H1 (cell line): ENCODE results near the gene CCDC60. TPM values are rescaled to one million over a fixed set of nuclear protein-coding genes. Genes with fewer than 3 reads are reported as not detected.

Experiments used
- CTCF ChIA-PET: fragments of 300-600 bp; sonication (Branson Sonifier 250); formaldehyde crosslinking; loops from one replicate; lab custom pipeline; 2021; ENCODE audit not compliant: partially characterized antibody; lab: Charles Lee
- POLR2A ChIA-PET: fragments of 300-600 bp; sonication (Branson Sonifier 250); formaldehyde crosslinking; loops from one replicate; lab custom pipeline; 2021; ENCODE audit warnings: inconsistent platforms; ENCODE audit not compliant: partially characterized antibody; lab: Charles Lee
- DNase-seq, 2 experiments: peaks; one replicate each; pipeline versions ENCODE4 v3.0.0 to v3.0.0-alpha.2; 2010 to 2022; ENCODE audit warnings: low spot score in 2 of 2, low read depth in 1 of 2, mixed read lengths in 1 of 2
- FAIRE-seq: peaks from 2 replicates; lab custom pipeline; 2011; peaks lifted over from hg19 to GRCh38; lab: Jason Lieb, UNC
- H2AFZ ChIP-seq: 2 replicates; pipeline ENCODE4 v1.8.1; 2012; ENCODE audit warnings: low read length, inconsistent platforms
- H2AK5ac ChIP-seq: 2 replicates; pipeline ENCODE4 v1.6.1; 2013; ENCODE audit warnings: low read depth, low read length
- H2BK120ac ChIP-seq: replicated peaks from 2 replicates; pipeline ENCODE3; 2013; ENCODE audit warnings: low read depth, low read length, inconsistent platforms
- H2BK12ac ChIP-seq: 2 replicates; pipeline ENCODE4 v1.6.1; 2013; ENCODE audit warnings: low read depth, low read length
- H2BK15ac ChIP-seq: 2 replicates; pipeline ENCODE4 v1.6.1; 2013; ENCODE audit warnings: low read length
- H2BK20ac ChIP-seq: 2 replicates; pipeline ENCODE4 v1.6.1; 2013; ENCODE audit warnings: low read length
- H2BK5ac ChIP-seq: 2 replicates; pipeline ENCODE4 v1.6.1; 2013; ENCODE audit warnings: low read depth, low read length
- H3K14ac ChIP-seq: 2 replicates; pipeline ENCODE4 v1.6.1; 2013; ENCODE audit warnings: inconsistent platforms; ENCODE audit not compliant: insufficient read length
- H3K18ac ChIP-seq: 2 replicates; pipeline ENCODE4 v1.6.1; 2013; ENCODE audit warnings: low read length; ENCODE audit errors: extremely low read depth
- H3K23ac ChIP-seq: 2 replicates; pipeline ENCODE4 v1.6.1; 2013; ENCODE audit warnings: inconsistent platforms; ENCODE audit not compliant: insufficient read length
- H3K23me2 ChIP-seq: 2 replicates; pipeline ENCODE4 v1.6.1; 2013; ENCODE audit warnings: low read depth, low read length
- H3K27ac ChIP-seq: 2 replicates; pipeline ENCODE4 v1.6.1; 2011; ENCODE audit warnings: low read depth, low read length, inconsistent platforms
- H3K27me3 ChIP-seq, 4 experiments: replicated peaks in 1 of 4; 1 replicate in 1 of 4; 2 replicates in 3 of 4; pipeline versions ENCODE4 v1.6.1 to v1.8.1; 2011 to 2013; ENCODE audit warnings: low read length in 3 of 4, mild to moderate bottlenecking in 3 of 4, inconsistent platforms in 2 of 4, mixed read lengths in 2 of 4, moderate library complexity in 1 of 4; ENCODE audit not compliant: control insufficient read depth in 3 of 4, insufficient read depth in 3 of 4; ENCODE audit errors: extremely low read depth in 1 of 4
- H3K36me3 ChIP-seq, 4 experiments: 2 replicates each; pipeline versions ENCODE4 v1.6.1 to v1.8.1; 2011 to 2013; ENCODE audit warnings: mild to moderate bottlenecking in 4 of 4, low read length in 3 of 4, moderate library complexity in 2 of 4, control low read depth in 1 of 4, inconsistent platforms in 1 of 4; ENCODE audit not compliant: insufficient read depth in 4 of 4, control insufficient read depth in 2 of 4
- H3K4ac ChIP-seq: replicated peaks from 2 replicates; pipeline ENCODE3; 2013; ENCODE audit warnings: low read length, low read depth, mixed read lengths, inconsistent platforms; ENCODE audit not compliant: insufficient read length
- H3K4me1 ChIP-seq, 4 experiments: replicated peaks in 1 of 4; 1 replicate in 1 of 4; 2 replicates in 3 of 4; pipeline versions ENCODE4 v1.6.1 to v1.8.1; 2011 to 2013; ENCODE audit warnings: low read length in 3 of 4, inconsistent platforms in 2 of 4, mixed read lengths in 1 of 4; ENCODE audit not compliant: insufficient read depth in 4 of 4, control insufficient read depth in 3 of 4
- H3K4me2 ChIP-seq, 2 experiments: 2 replicates each; pipeline versions ENCODE4 v1.6.1 to v1.8.1; 2011 to 2013; ENCODE audit warnings: low read depth in 2 of 2, low read length in 2 of 2, control low read depth in 1 of 2, inconsistent platforms in 1 of 2, mild to moderate bottlenecking in 1 of 2; ENCODE audit not compliant: insufficient read depth in 1 of 2
- H3K4me3 ChIP-seq, 4 experiments: fragments of 200-600, 300-600 bp in 1 of 4; sonication (generic), shearing (Covaris generic), sonication (Bioruptor Twin) in 1 of 4; 2 replicates each; pipeline versions ENCODE4 v1.5.1 to v1.8.1; 2011 to 2016; ENCODE audit warnings: low read length in 4 of 4, low read depth in 3 of 4, control low read depth in 2 of 4, inconsistent platforms in 2 of 4, mild to moderate bottlenecking in 2 of 4, mixed read lengths in 1 of 4, moderate library complexity in 1 of 4; ENCODE audit not compliant: insufficient read depth in 2 of 4; ENCODE audit errors: extremely low read depth in 1 of 4
- H3K56ac ChIP-seq: replicated peaks from 2 replicates; pipeline ENCODE3; 2013; ENCODE audit warnings: low read depth, mild to moderate bottlenecking, mixed read lengths, low read length, inconsistent platforms; ENCODE audit not compliant: insufficient read length
- H3K79me1 ChIP-seq: 2 replicates; pipeline ENCODE4 v1.6.1; 2013; ENCODE audit warnings: low read depth, low read length, control low read depth
- H3K79me2 ChIP-seq, 2 experiments: 2 replicates each; pipeline versions ENCODE4 v1.6.1 to v1.8.1; 2012 to 2013; ENCODE audit warnings: low read length in 2 of 2, mild to moderate bottlenecking in 2 of 2, inconsistent platforms in 1 of 2; ENCODE audit not compliant: insufficient read depth in 2 of 2, control insufficient read depth in 1 of 2
- H3K9ac ChIP-seq, 4 experiments: replicated peaks in 1 of 4; 1 replicate in 1 of 4; 2 replicates in 3 of 4; pipeline versions ENCODE4 v1.6.1 to v1.8.1; 2011 to 2013; ENCODE audit warnings: low read depth in 3 of 4, low read length in 3 of 4, control low read depth in 2 of 4, mild to moderate bottlenecking in 2 of 4, moderate library complexity in 2 of 4, inconsistent platforms in 1 of 4; ENCODE audit errors: extremely low read depth in 1 of 4
- H3K9me3 ChIP-seq, 2 experiments: 2 replicates each; pipeline versions ENCODE4 v1.6.1 to v1.8.1; 2012 to 2013; ENCODE audit warnings: mild to moderate bottlenecking in 2 of 2, moderate library complexity in 2 of 2, control low read depth in 1 of 2, inconsistent platforms in 1 of 2, low read depth in 1 of 2, low read length in 1 of 2, mixed read lengths in 1 of 2; ENCODE audit not compliant: insufficient read depth in 2 of 2
- H4K20me1 ChIP-seq, 2 experiments: replicated peaks in 1 of 2; 2 replicates each; pipeline versions ENCODE3 to v1.8.1; 2011 to 2013; ENCODE audit warnings: inconsistent platforms in 2 of 2, low read length in 2 of 2, mild to moderate bottlenecking in 1 of 2; ENCODE audit not compliant: insufficient read depth in 2 of 2, control insufficient read depth in 1 of 2
- H4K5ac ChIP-seq: 2 replicates; pipeline ENCODE4 v1.6.1; 2013; ENCODE audit warnings: low read length, low read depth, mixed read lengths, inconsistent platforms; ENCODE audit not compliant: insufficient read length
- H4K8ac ChIP-seq: 2 replicates; pipeline ENCODE4 v1.8.0; 2013; ENCODE audit warnings: mild to moderate bottlenecking, moderate library complexity, low read length, inconsistent platforms; ENCODE audit not compliant: insufficient read depth; ENCODE audit errors: extremely low read depth
- H4K91ac ChIP-seq: replicated peaks from 2 replicates; pipeline ENCODE3; 2013; ENCODE audit warnings: low read length, mixed read lengths, inconsistent platforms; ENCODE audit not compliant: insufficient read length
- BACH1 ChIP-seq: IDR thresholded peaks from 2 replicates; pipeline ENCODE4 v1.6.1; 2012; ENCODE audit warnings: low read length, improper control_type of control experiment
- FOSL1 ChIP-seq: IDR thresholded peaks from 2 replicates; pipeline ENCODE4 v1.6.1; 2011; ENCODE audit warnings: mild to moderate bottlenecking, low read depth, low read length, moderate library complexity; ENCODE audit not compliant: insufficient read depth
- MAFK ChIP-seq: IDR thresholded peaks from 2 replicates; pipeline ENCODE4 v1.6.1; 2012; ENCODE audit warnings: low read depth, mild to moderate bottlenecking, improper control_type of control experiment, low read length
- RXRA ChIP-seq: IDR thresholded peaks from 2 replicates; pipeline ENCODE4 v1.6.1; 2011; ENCODE audit warnings: low read depth, mild to moderate bottlenecking, low read length, moderate library complexity; ENCODE audit not compliant: insufficient read depth
- SIN3A ChIP-seq, 2 experiments: IDR thresholded peaks in 1 of 2; conservative IDR thresholded peaks in 1 of 2; 2 replicates each; pipeline ENCODE4 v1.6.1; 2011 to 2012; ENCODE audit warnings: low read length in 2 of 2, improper control_type of control experiment in 1 of 2, low read depth in 1 of 2, mild to moderate bottlenecking in 1 of 2
- SIRT6 ChIP-seq: IDR thresholded peaks from one replicate; pipeline ENCODE4 v1.7.1; 2012; ENCODE audit warnings: low read length, inconsistent platforms
- SIX5 ChIP-seq: IDR thresholded peaks from 2 replicates; pipeline ENCODE4 v1.6.1; 2011; ENCODE audit warnings: mild to moderate bottlenecking, low read depth, low read length
- SUZ12 ChIP-seq: fragments of 200-600 bp; sonication (generic); IDR thresholded peaks from 2 replicates; pipeline ENCODE4 v1.6.1; 2012; ENCODE audit warnings: mild to moderate bottlenecking, inconsistent platforms, low read length, moderate library complexity, mixed read lengths
- WGBS, 2 experiments: shearing (Covaris generic) in 1 of 2; methylation state at CpG; one replicate each; pipeline versions ENCODE4 v1.1.6 to v1.1.7; 2013 to 2015; ENCODE audit warnings: low lambda C conversion rate in 2 of 2, mixed read lengths in 2 of 2, inconsistent platforms in 1 of 2, low coverage in 1 of 2, missing lambda C conversion rate in 1 of 2; ENCODE audit not compliant: insufficient replicate concordance in 2 of 2, insufficient coverage in 1 of 2, insufficient read length in 1 of 2; ENCODE audit errors: extremely low coverage in 1 of 2, missing lambda C conversion rate in 1 of 2; 5-methylcytosine and 5-hydroxymethylcytosine counted together
- polyA plus RNA-seq, 7 experiments: library from polyadenylated mRNA; depleted of rRNA in 3 of 7; stranded (reverse) in 5 of 7; unstranded in 2 of 7; fragments of >200 nt in 5 of 7; fragments of 200-250 nt in 2 of 7; gene quantifications; 1 replicate in 5 of 7; 2 replicates in 1 of 7; 4 replicates in 1 of 7; pipeline versions ENCODE4 v1.2.1 to v1.2.3, GENCODE V29; 2011 to 2013; ENCODE audit warnings: missing spikeins in 2 of 7, mixed read lengths in 2 of 7
- total RNA-seq: library from RNA; stranded (reverse); fragmentation: NEBNext Ultra II Directional; extraction: Animal tissue kit (Norgen Biotek cat#: 25700); gene quantifications from 2 replicates; pipeline ENCODE4 v1.2.1, GENCODE V29; 2021
- TF ChIP-seq, protein P1 (sequence below): IDR thresholded peaks from 2 replicates; pipeline ENCODE4 v1.6.1; 2012; ENCODE audit warnings: inconsistent platforms

Gene CCDC60
- total and polyA plus RNA-seq, 2 of the 8 experiments (the other 6 are each of a cell fraction or from before 2014, with no cell fraction given) = 0.05 TPM; not detected in 1

DNA sequence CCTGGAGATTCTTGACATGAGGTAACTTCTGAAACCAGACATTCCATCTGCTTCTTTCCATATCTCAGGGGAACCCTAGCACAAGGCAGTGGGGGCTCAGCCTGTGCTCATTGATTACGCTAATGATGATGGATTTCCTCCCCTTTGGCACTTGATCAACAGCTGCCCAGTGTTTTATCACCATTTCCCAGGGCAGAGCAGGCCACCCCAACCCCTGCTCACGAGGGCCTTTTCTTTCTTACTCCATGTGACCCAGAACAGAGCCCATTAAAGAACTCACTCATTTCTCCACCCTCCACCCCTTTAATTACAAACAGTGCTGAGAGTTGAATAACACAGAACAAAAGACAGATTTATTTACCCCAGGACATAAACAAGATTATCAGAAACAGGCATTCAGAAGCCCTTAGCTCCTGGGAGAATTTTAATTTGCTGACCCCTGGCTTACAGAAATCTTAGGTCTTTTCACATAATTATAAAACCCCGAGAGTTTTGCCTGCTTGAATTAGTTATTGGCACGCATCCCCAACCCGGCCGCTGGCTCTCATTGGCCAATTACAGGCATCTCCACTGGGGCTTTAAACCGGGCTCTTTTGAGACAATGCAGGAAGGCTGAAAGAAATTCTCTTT lies 32.0 kb upstream of the CCDC60 start:
- ChIA-PET POLR2A (no interaction called here), CTCF (interaction anchor here (1.6 kb wide), 1 partner anchor 109 kb away, joined by 3 read pairs; no protein-coding TSS in a partner anchor)
- Histone ChIP-seq H4K8ac (no peak overlapping the region), H3K36me3 (no peaks in the 10 kb centered on the region), H3K9ac (no peak overlapping the region), H3K4me3 (no peak overlapping the region), H2BK12ac (no peak overlapping the region), H3K27me3 (no peaks in the 10 kb centered on the region), H4K20me1 (no peaks in the 10 kb centered on the region), H2BK5ac (no peak overlapping the region), H3K23me2 (no peaks in the 10 kb centered on the region; the same call in 1 of the 2 replicates), H3K23ac (no peak overlapping the region), H3K18ac (no peak overlapping the region), H2AFZ (peak overlapping the region; percentile 80), H3K4ac (no peak overlapping the region), H3K9me3 (no peaks in the 10 kb centered on the region; a peak in 1 of 4 replicates), H3K4me1 (no peaks in the 10 kb centered on the region; a peak in 1 of 7 replicates), H3K56ac (no peak overlapping the region), H3K4me2 (no peak overlapping the region), H2BK120ac (no peak overlapping the region), H2BK15ac (no peak overlapping the region), H3K27ac (no peak overlapping the region), H4K91ac (no peak overlapping the region), H2BK20ac (no peak overlapping the region; the same call in 1 of the 2 replicates), H4K5ac (no peak overlapping the region), H2AK5ac (no peak overlapping the region), H3K79me1 (no peaks in the 10 kb centered on the region), H3K14ac (no peak overlapping the region), H3K79me2 (no peaks in the 10 kb centered on the region)
- TF ChIP-seq MAFK (no peak), BACH1 (no peak), SIX5 (no peak), RXRA (no peak), SIN3A (conservative IDR thresholded peaks at IDR 0.05 in 1 of 2, IDR thresholded peaks at IDR 0.05 in 1 of 2; ENCODE audit: low read depth in 1 of 2, low read length in 2 of 2) (no peak), SUZ12 (no peak), SIRT6 (no peak), FOSL1 (no peak)
- TF ChIP-seq, protein P1, sequence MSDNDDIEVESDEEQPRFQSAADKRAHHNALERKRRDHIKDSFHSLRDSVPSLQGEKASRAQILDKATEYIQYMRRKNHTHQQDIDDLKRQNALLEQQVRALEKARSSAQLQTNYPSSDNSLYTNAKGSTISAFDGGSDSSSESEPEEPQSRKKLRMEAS = no peak
- 82% methylated on average over 7 of the region's 7 CpGs; no CpG with 5 or more reads in 1 of the 2 experiments for WGBS, 2 experiments
- FAIRE-seq (peak; percentile 57), DNase-seq (no peak)
